K562 (cell line): ENCODE results near the gene DCTN1. TPM values are rescaled to one million over a fixed set of nuclear protein-coding genes. Genes with fewer than 3 reads are reported as not detected.
A peak's percentile ranks its signal among the peaks of the same experiment; 100 is the strongest.

Experiments used
- CBX2 ChIP-seq: fragments of 200-600 bp; sonication (generic); IDR thresholded peaks from one replicate; pipeline ENCODE4 v1.6.1; 2012; ENCODE audit warnings: mild to moderate bottlenecking, low read length, inconsistent platforms; ENCODE audit not compliant: insufficient read depth, poor library complexity, severe bottlenecking
- ELK1 ChIP-seq: sonication (generic); formaldehyde crosslinking; IDR thresholded peaks from 2 replicates; pipeline ENCODE4 v1.8.1; 2022; ENCODE audit warnings: missing genetic modification reagents
- ETS2 ChIP-seq: IDR thresholded peaks from 2 replicates; pipeline ENCODE4 v1.6.1; 2016; ENCODE audit warnings: borderline replicate concordance, missing genetic modification characterization, mild to moderate bottlenecking, moderate library complexity, missing compliant biosample characterization; ENCODE audit not compliant: poor library complexity, severe bottlenecking
- FOSL1 ChIP-seq: fragments of 200-800 bp; sonication (Bioruptor generic); conservative IDR thresholded peaks from 2 replicates; pipeline ENCODE4 v1.6.1; 2016; ENCODE audit warnings: missing genetic modification characterization, missing compliant biosample characterization
- FOXP1 ChIP-seq: sonication (generic); formaldehyde crosslinking; IDR thresholded peaks from 2 replicates; pipeline ENCODE4 v1.8.0; 2022; ENCODE audit warnings: mild to moderate bottlenecking, missing genetic modification reagents
- JUN ChIP-seq, 2 experiments: sonication (generic) in 1 of 2; formaldehyde crosslinking in 1 of 2; IDR thresholded peaks; 2 replicates each; pipeline versions ENCODE4 v1.6.1 to v1.8.0; 2012 to 2022; ENCODE audit warnings: borderline replicate concordance in 2 of 2, mild to moderate bottlenecking in 2 of 2, improper control_type of control experiment in 1 of 2, low read depth in 1 of 2, low read length in 1 of 2, missing genetic modification reagents in 1 of 2
- MAFG ChIP-seq: fragments of 450-650 bp; conservative IDR thresholded peaks from 2 replicates; pipeline ENCODE4 v1.6.1; 2016; ENCODE audit warnings: missing genetic modification characterization, missing compliant biosample characterization
- RBM22 ChIP-seq: fragments of 200-400 bp; formaldehyde crosslinking; IDR thresholded peaks from 2 replicates; pipeline ENCODE4 v1.6.1; 2018; ENCODE audit warnings: low read length, low read depth; ENCODE audit not compliant: poor library complexity, severe bottlenecking
- SRF ChIP-seq, 2 experiments: fragments of 250-450, 450-650 bp in 1 of 2; sonication (Bioruptor Pico) in 1 of 2; sonication (generic) in 1 of 2; formaldehyde crosslinking; IDR thresholded peaks; 2 replicates each; pipeline versions ENCODE4 v1.5.0 to v1.5.1; 2020 to 2022; ENCODE audit warnings: mild to moderate bottlenecking in 1 of 2, missing genetic modification reagents in 1 of 2
- TEAD2 ChIP-seq: fragments of 450-650 bp; IDR thresholded peaks from 2 replicates; pipeline ENCODE4 v1.6.1; 2016; ENCODE audit warnings: missing genetic modification characterization, control low read depth, missing compliant biosample characterization
- ZBTB5 ChIP-seq: fragments of 450-650 bp; IDR thresholded peaks from 2 replicates; pipeline ENCODE4 v1.6.1; 2017; ENCODE audit warnings: antibody characterized with exemption
- ZNF124 ChIP-seq: sonication (generic); formaldehyde crosslinking; IDR thresholded peaks from 2 replicates; pipeline ENCODE4 v1.8.1; 2022; ENCODE audit warnings: missing genetic modification reagents
- ZNF133 ChIP-seq: fragments of 250-450 bp; sonication (Bioruptor Pico); IDR thresholded peaks from 2 replicates; pipeline ENCODE4 v1.4.0; 2020; ENCODE audit warnings: mild to moderate bottlenecking
- ZNF407 ChIP-seq: fragments of 450-650 bp; IDR thresholded peaks from 2 replicates; pipeline ENCODE4 v1.6.1; 2016; ENCODE audit warnings: low read depth
- ZNF695 ChIP-seq: fragments of 450-650 bp; formaldehyde crosslinking; IDR thresholded peaks from 2 replicates; pipeline ENCODE4 v1.4.0; 2020; ENCODE audit warnings: mild to moderate bottlenecking, moderate library complexity
- ZSCAN29 ChIP-seq: fragments of 450-650 bp; IDR thresholded peaks from 2 replicates; pipeline ENCODE4 v1.6.1; 2017
- polyA plus RNA-seq, 8 experiments: library from polyadenylated mRNA; depleted of rRNA in 4 of 8; stranded (reverse) in 5 of 8; unstranded in 3 of 8; fragments of >200 nt; fragmentation: Nextera tagmentation in 2 of 8; fragmentation: Illumina TruSeq in 1 of 8; extraction: Ambion mirVana in 2 of 8; extraction: Trizol in 1 of 8; gene quantifications; 2 replicates each; pipeline versions ENCODE4 v1.2.1 to v1.2.3, GENCODE V29; 2011 to 2014; ENCODE audit warnings: inconsistent platforms in 1 of 8, missing spikeins in 1 of 8
- total RNA-seq, 7 experiments: library from RNA; depleted of rRNA in 6 of 7; stranded (reverse); fragments of >200 nt in 6 of 7; fragmentation: Illumina TruSeq in 2 of 7; extraction: Trizol in 2 of 7; gene quantifications; 2 replicates each; pipeline versions ENCODE4 v1.2.1 to v1.2.3, GENCODE V29; 2011 to 2021; ENCODE audit warnings: low replicate concordance in 1 of 7

DCTN1 gene
- total and polyA plus RNA-seq, 9 of the 15 experiments (the other 6 are each of a cell fraction or from before 2014, with no cell fraction given) = 23.9 to 71.7 (median 45.0) TPM

- TF ChIP-seq ZBTB5 (no peak), SRF (CRISPR knock-in tag; IDR thresholded peaks at IDR 0.05) (no peak), ZNF695 (CRISPR knock-in tag) (no peak), ZSCAN29 (no peak), ELK1 (CRISPR knock-in tag) (no peak), RBM22 (peak; percentile 100), TEAD2 (tag) (no peak), ZNF407 (no peak), ETS2 (no peak), JUN (IDR thresholded peaks at IDR 0.05; ENCODE audit: borderline replicate concordance, low read depth, low read length) (no peak), JUN (CRISPR knock-in tag; IDR thresholded peaks at IDR 0.05; ENCODE audit: borderline replicate concordance) (no peak), FOXP1 (CRISPR knock-in tag) (no peak), ZNF133 (no peak), ZNF124 (no peak), MAFG (tag) (no peak), FOSL1 (tag) (no peak), CBX2 (no peak)
Observed at GRCh38 chr2:74421221-74421870, 41.2 kb upstream of the DCTN1 start, which contains the start of the genes C2orf81 and WDR54 (continued).
